Measurements from ENCODE around the gene DOC2B.

- no peak for TF ChIP-seq CTCF (IDR thresholded peaks at IDR 0.05; ENCODE audit: low read depth, low read length)
- TF ChIP-seq EZH2phosphoT487 (IDR thresholded peaks at IDR 0.05; ENCODE audit: low read depth), result no peak
Measured at GRCh38 chr17:214881-215331, 33.5 kb upstream of the DOC2B start.
